ENCODE data around the gene OR10J5. TPM values are rescaled to one million over a fixed set of nuclear protein-coding genes. Genes with fewer than 3 reads are reported as not detected.

Gene OR10J5
- not detected in 2 replicates for total RNA-seq

GRCh38 chr1:159535907-159536306 is at the start of gene OR10J5:
Gene OR10J5 (minus strand): TSS chr1:159536007. CDS start chr1:159536007, 0 bp downstream.

Other genes with a start within 250 kb of the OR10J5 start
- gene FCER1A, start 233.7 kb downstream of the OR10J5 start, total RNA-seq: not detected in 2 replicates
- not detected in 2 replicates for gene OR10J4, start 103.8 kb downstream of the OR10J5 start, total RNA-seq
- not detected in 2 replicates for gene OR10J1, start 96.3 kb downstream of the OR10J5 start, total RNA-seq
- gene APCS, start 51.8 kb upstream of the OR10J5 start, total RNA-seq: not detected in 2 replicates
- not detected in 2 replicates for gene CRP, start 178.6 kb upstream of the OR10J5 start, total RNA-seq
- gene DUSP23, start 245.0 kb upstream of the OR10J5 start, total RNA-seq: 27.5 and 29.5 TPM in 2 replicates

Measured in epithelial cell of alveolus of lung (primary cell).